PC-9 (cell line): ENCODE measurements around the gene DSCAML1.

Source experiments
- CTCF ChIP-seq: fragments of 200-600 bp; sonication (generic); conservative IDR thresholded peaks from 2 replicates; pipeline ENCODE4 v1.6.1; 2017; ENCODE audit warnings: mixed run types, antibody characterized with exemption, mild to moderate bottlenecking, moderate library complexity
- EZH2 ChIP-seq: fragments of 200-600 bp; sonication (generic); IDR thresholded peaks from 2 replicates; pipeline ENCODE4 v1.8.0; 2017; ENCODE audit warnings: antibody characterized with exemption, low read depth

- TF ChIP-seq CTCF: no peak
- no peak for TF ChIP-seq EZH2
These were observed 29.2 kb upstream of the DSCAML1 start for GRCh38 chr11:117826190-117826570.
